ENCODE results near the gene BRME1.
"Not testable (repeated sequence)": the region's sequence is repeated elsewhere in the genome, so short reads cannot be mapped to it uniquely, and the experiment has no call there.

Gene BRME1

GRCh38 chr19:13860679-13861391, 45.1 kb downstream of the BRME1 start:
- H3F3A ChIP-seq (ENCODE audit: low read depth) = peaks cover 22% of the 10 kb centered on the region
- H3K9me3 ChIP-seq (ENCODE audit: insufficient read depth, low read depth, low read length) = no peaks in the 10 kb centered on the region
- H3K27me3 ChIP-seq (ENCODE audit: insufficient read depth, low read length, poor library complexity, severe bottlenecking) = no peaks in the 10 kb centered on the region
- H3K9ac ChIP-seq (ENCODE audit: low read depth, low read length, poor library complexity, severe bottlenecking) = no peak overlapping the region
- peaks cover under 1% of the 10 kb centered on the region; the same call in 1 of the 2 replicates for H3K79me2 ChIP-seq (ENCODE audit: insufficient read depth, low read length)
- peak overlapping the region; percentile 97 for H3K4me2 ChIP-seq (ENCODE audit: low read depth, low read length, poor library complexity, severe bottlenecking)
- H3K36me3 ChIP-seq (ENCODE audit: insufficient read depth, low read length) = no peaks in the 10 kb centered on the region
- peaks cover 29% of the 10 kb centered on the region for H3K4me1 ChIP-seq (ENCODE audit: insufficient read depth, low read length, poor library complexity, severe bottlenecking)
- H2AFZ ChIP-seq (ENCODE audit: low read length) = peak overlapping the region; percentile 81; the same call in 1 of the 2 replicates
- H3K9me2 ChIP-seq (replicated peaks; ENCODE audit: low read depth, low read length) = no peaks in the 10 kb centered on the region
- TF ChIP-seq EZH2phosphoT487 (IDR thresholded peaks at IDR 0.05; ENCODE audit: borderline replicate concordance) (no peak), CTCF (conservative IDR thresholded peaks at IDR 0.05; ENCODE audit: low read length) (no peak)
- H4K20me1 ChIP-seq (ENCODE audit: insufficient read depth, low read length, poor library complexity, severe bottlenecking) = no peaks in the 10 kb centered on the region
- no peak overlapping the region for H3K4me3 ChIP-seq (ENCODE audit: low read length, poor library complexity, severe bottlenecking)

GRCh38 chr19:13859361-13859880, 46.5 kb downstream of the BRME1 start:
- no peak overlapping the region for H3K4me3 ChIP-seq (ENCODE audit: low read length, poor library complexity, severe bottlenecking)
- H4K20me1 ChIP-seq (ENCODE audit: insufficient read depth, low read length, poor library complexity, severe bottlenecking) = no peaks in the 10 kb centered on the region
- peaks cover 24% of the 10 kb centered on the region for H3K4me1 ChIP-seq (ENCODE audit: insufficient read depth, low read length, poor library complexity, severe bottlenecking)
- H3F3A ChIP-seq (ENCODE audit: low read depth) = peaks cover 18% of the 10 kb centered on the region
- no peaks in the 10 kb centered on the region for H3K9me3 ChIP-seq (ENCODE audit: insufficient read depth, low read depth, low read length)
- no peaks in the 10 kb centered on the region for H3K27me3 ChIP-seq (ENCODE audit: insufficient read depth, low read length, poor library complexity, severe bottlenecking)
- H3K9ac ChIP-seq (ENCODE audit: low read depth, low read length, poor library complexity, severe bottlenecking) = no peak overlapping the region
- no peak overlapping the region for H2AFZ ChIP-seq (ENCODE audit: low read length)
- no peaks in the 10 kb centered on the region for H3K36me3 ChIP-seq (ENCODE audit: insufficient read depth, low read length)
- H3K9me2 ChIP-seq (replicated peaks; ENCODE audit: low read depth, low read length) = no peaks in the 10 kb centered on the region
- no peak for TF ChIP-seq EZH2phosphoT487 (IDR thresholded peaks at IDR 0.05; ENCODE audit: borderline replicate concordance)
- TF ChIP-seq CTCF (conservative IDR thresholded peaks at IDR 0.05; ENCODE audit: low read length) = peak; percentile 42
- no peak overlapping the region for H3K4me2 ChIP-seq (ENCODE audit: low read depth, low read length, poor library complexity, severe bottlenecking)
- no peaks in the 10 kb centered on the region for H3K79me2 ChIP-seq (ENCODE audit: insufficient read depth, low read length)

DNA sequence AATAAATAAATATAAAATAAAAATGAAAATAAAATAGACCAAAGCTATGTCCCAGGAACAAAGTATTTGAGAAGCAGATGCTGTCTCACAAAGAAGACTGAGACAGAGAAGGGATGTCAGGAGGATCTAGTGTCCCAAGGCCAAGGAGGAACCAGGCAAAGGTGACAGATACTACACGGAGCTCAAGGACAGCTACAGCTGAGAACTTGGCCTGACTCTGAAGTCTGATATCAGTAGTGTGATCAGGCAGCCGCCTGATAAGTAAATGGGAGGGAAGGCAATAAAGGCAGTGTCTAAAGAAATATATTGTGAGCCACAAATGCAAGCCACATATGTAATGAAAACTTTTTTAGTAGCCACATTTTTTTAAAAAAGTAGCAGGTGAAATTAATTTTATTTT, 49.4 kb downstream of the BRME1 start:
- no peak overlapping the region for H3K9ac ChIP-seq (ENCODE audit: low read depth, low read length, poor library complexity, severe bottlenecking)
- no peaks in the 10 kb centered on the region for H4K20me1 ChIP-seq (ENCODE audit: insufficient read depth, low read length, poor library complexity, severe bottlenecking)
- no peak overlapping the region for H2AFZ ChIP-seq (ENCODE audit: low read length)
- H3K79me2 ChIP-seq (ENCODE audit: insufficient read depth, low read length) = no peaks in the 10 kb centered on the region
- no peaks in the 10 kb centered on the region for H3K27me3 ChIP-seq (ENCODE audit: insufficient read depth, low read length, poor library complexity, severe bottlenecking)
- TF ChIP-seq EZH2phosphoT487 (IDR thresholded peaks at IDR 0.05; ENCODE audit: borderline replicate concordance) = no peak
- TF ChIP-seq CTCF (conservative IDR thresholded peaks at IDR 0.05; ENCODE audit: low read length) = no peak
- no peaks in the 10 kb centered on the region for H3K9me3 ChIP-seq (ENCODE audit: insufficient read depth, low read depth, low read length)
- H3K9me2 ChIP-seq (replicated peaks; ENCODE audit: low read depth, low read length) = no peaks in the 10 kb centered on the region
- no peaks in the 10 kb centered on the region for H3K36me3 ChIP-seq (ENCODE audit: insufficient read depth, low read length)
- H3K4me1 ChIP-seq (ENCODE audit: insufficient read depth, low read length, poor library complexity, severe bottlenecking) = peaks cover 4% of the 10 kb centered on the region
- no peak overlapping the region for H3K4me3 ChIP-seq (ENCODE audit: low read length, poor library complexity, severe bottlenecking)
- H3F3A ChIP-seq (ENCODE audit: low read depth) = no peaks in the 10 kb centered on the region
- H3K4me2 ChIP-seq (ENCODE audit: low read depth, low read length, poor library complexity, severe bottlenecking) = no peak overlapping the region

- not testable (repeated sequence) for H3K9ac ChIP-seq (ENCODE audit: low read depth, low read length, poor library complexity, severe bottlenecking); H3K79me2 ChIP-seq (ENCODE audit: insufficient read depth, low read length); H3K36me3 ChIP-seq (ENCODE audit: insufficient read depth, low read length); H3K4me1 ChIP-seq (ENCODE audit: insufficient read depth, low read length, poor library complexity, severe bottlenecking); H3K9me3 ChIP-seq (ENCODE audit: insufficient read depth, low read depth, low read length); H3K9me2 ChIP-seq (replicated peaks; ENCODE audit: low read depth, low read length); H3K4me3 ChIP-seq (ENCODE audit: low read length, poor library complexity, severe bottlenecking); H2AFZ ChIP-seq (ENCODE audit: low read length); H3K4me2 ChIP-seq (ENCODE audit: low read depth, low read length, poor library complexity, severe bottlenecking); H3K27me3 ChIP-seq (ENCODE audit: insufficient read depth, low read length, poor library complexity, severe bottlenecking); H3F3A ChIP-seq (ENCODE audit: low read depth); H4K20me1 ChIP-seq (ENCODE audit: insufficient read depth, low read length, poor library complexity, severe bottlenecking)
Observed at GRCh38 chr19:13852171-13852707, 53.7 kb downstream of the BRME1 start.

GRCh38 chr19:13851734-13852114, 54.2 kb downstream of the BRME1 start:
- H3K79me2 ChIP-seq (ENCODE audit: insufficient read depth, low read length); H4K20me1 ChIP-seq (ENCODE audit: insufficient read depth, low read length, poor library complexity, severe bottlenecking); H3K4me3 ChIP-seq (ENCODE audit: low read length, poor library complexity, severe bottlenecking); H3K4me1 ChIP-seq (ENCODE audit: insufficient read depth, low read length, poor library complexity, severe bottlenecking); H3K9ac ChIP-seq (ENCODE audit: low read depth, low read length, poor library complexity, severe bottlenecking); H2AFZ ChIP-seq (ENCODE audit: low read length); H3F3A ChIP-seq (ENCODE audit: low read depth); H3K27me3 ChIP-seq (ENCODE audit: insufficient read depth, low read length, poor library complexity, severe bottlenecking); H3K4me2 ChIP-seq (ENCODE audit: low read depth, low read length, poor library complexity, severe bottlenecking); H3K9me3 ChIP-seq (ENCODE audit: insufficient read depth, low read depth, low read length); H3K9me2 ChIP-seq (replicated peaks; ENCODE audit: low read depth, low read length); H3K36me3 ChIP-seq (ENCODE audit: insufficient read depth, low read length): not testable (repeated sequence)

Data from Loucy (cell line).